Measurements from ENCODE around the gene NEXMIF. TPM values are rescaled to one million over a fixed set of nuclear protein-coding genes. Genes with fewer than 3 reads are reported as not detected.

The NEXMIF gene
- total RNA-seq, 1 donor from 2014 or later, result 2.9 TPM

GRCh38 chrX:74924449-74925224 is 615 bp downstream of the NEXMIF start:
- peaks cover 4% of the 10 kb centered on the region for H3K4me1 Mint-ChIP-seq (ENCODE audit: low read depth, unreplicated experiment)
- TF ChIP-seq CTCF (IDR thresholded peaks at IDR 0.05; ENCODE audit: partially characterized antibody, unreplicated experiment), result no peak
- peak overlapping the region; percentile 85 for H3K27ac Mint-ChIP-seq (ENCODE audit: unreplicated experiment)
- H3K9me3 Mint-ChIP-seq (ENCODE audit: unreplicated experiment), result peaks cover 5% of the 10 kb centered on the region
- peaks cover 5% of the 10 kb centered on the region for H3K27me3 Mint-ChIP-seq (ENCODE audit: unreplicated experiment)
- H3K36me3 Mint-ChIP-seq (ENCODE audit: unreplicated experiment), result no peaks in the 10 kb centered on the region
- peak overlapping the region; percentile 96 for H3K4me3 Mint-ChIP-seq (ENCODE audit: unreplicated experiment)
- DNase-seq, result peak; percentile 68

DNA sequence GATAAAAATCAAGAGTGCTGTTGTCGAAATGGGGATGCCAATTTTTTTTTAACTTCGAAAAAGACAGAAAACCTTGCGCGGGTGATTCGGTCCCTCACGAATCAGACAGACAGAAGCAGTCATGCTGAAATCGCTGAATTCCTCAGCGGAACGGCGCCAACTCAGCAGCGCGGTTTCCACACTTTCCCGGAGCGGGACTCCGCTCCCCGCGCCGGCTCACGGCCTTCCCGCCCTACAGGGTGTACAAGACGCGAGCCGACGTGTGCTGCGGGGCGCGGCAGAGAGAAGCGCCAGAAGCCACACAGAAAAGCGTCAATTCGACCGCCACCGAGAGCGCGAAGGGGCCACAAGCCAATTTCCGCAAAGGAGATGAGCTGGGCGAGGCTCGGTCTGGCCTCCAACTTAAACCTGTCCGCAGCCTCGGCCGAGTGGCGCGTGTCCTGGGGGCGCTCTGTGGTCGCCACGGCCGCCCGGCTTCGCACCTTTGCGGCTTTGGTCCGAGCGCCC is 1.3 kb downstream of the NEXMIF start:
- Mint-ChIP-seq H3K27me3 (ENCODE audit: unreplicated experiment) (peaks cover 5% of the 10 kb centered on the region), H3K36me3 (ENCODE audit: unreplicated experiment) (no peaks in the 10 kb centered on the region), H3K4me1 (ENCODE audit: low read depth, unreplicated experiment) (peaks cover 4% of the 10 kb centered on the region), H3K9me3 (ENCODE audit: unreplicated experiment) (peaks cover 5% of the 10 kb centered on the region), H3K27ac (ENCODE audit: unreplicated experiment) (peak overlapping the region; percentile 28), H3K4me3 (ENCODE audit: unreplicated experiment) (peak overlapping the region; percentile 83)
- no peak for DNase-seq
- TF ChIP-seq CTCF (IDR thresholded peaks at IDR 0.05; ENCODE audit: partially characterized antibody, unreplicated experiment), result no peak

DNA sequence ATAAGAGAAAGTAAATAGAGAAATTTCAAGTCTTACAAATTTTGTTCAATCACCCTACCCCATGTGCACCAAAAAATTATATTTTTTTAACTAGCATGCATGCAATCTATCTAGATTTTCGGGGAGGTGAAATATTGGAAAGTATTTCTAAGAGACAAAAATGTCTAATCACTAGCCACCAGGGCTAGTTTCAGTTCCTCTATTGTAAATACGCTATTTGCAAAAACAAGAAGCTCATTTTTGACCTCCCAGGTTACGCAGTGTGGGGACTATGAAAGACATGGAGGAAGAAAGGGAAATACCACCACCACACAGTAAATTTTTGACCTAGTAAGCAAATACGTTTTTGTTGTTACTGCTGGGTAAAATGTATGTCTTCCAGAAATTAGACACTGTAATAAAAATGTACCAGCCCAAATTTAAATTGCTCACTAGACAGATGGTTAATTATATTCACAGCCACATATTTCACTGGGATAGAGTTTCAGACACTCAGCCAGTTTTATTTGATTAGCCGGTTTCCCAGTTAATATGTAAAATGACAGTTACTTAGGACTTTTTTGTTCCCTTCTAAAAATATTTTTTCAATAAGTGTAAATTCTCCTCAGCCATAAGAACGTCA is 2.2 kb downstream of the NEXMIF start:
- DNase-seq, result no peak
- no peak for TF ChIP-seq CTCF (IDR thresholded peaks at IDR 0.05; ENCODE audit: partially characterized antibody, unreplicated experiment)
- Mint-ChIP-seq H3K27ac (ENCODE audit: unreplicated experiment) (no peak overlapping the region), H3K9me3 (ENCODE audit: unreplicated experiment) (peaks cover 5% of the 10 kb centered on the region), H3K4me1 (ENCODE audit: low read depth, unreplicated experiment) (peaks cover 4% of the 10 kb centered on the region), H3K27me3 (ENCODE audit: unreplicated experiment) (peaks cover 5% of the 10 kb centered on the region), H3K4me3 (ENCODE audit: unreplicated experiment) (peak overlapping the region; percentile 83), H3K36me3 (ENCODE audit: unreplicated experiment) (no peaks in the 10 kb centered on the region)

GRCh38 chrX:74911494-74911893 is 13.8 kb downstream of the NEXMIF start:
- no peak overlapping the region for H3K4me3 Mint-ChIP-seq (ENCODE audit: unreplicated experiment)
- H3K27me3 Mint-ChIP-seq (ENCODE audit: unreplicated experiment), result no peaks in the 10 kb centered on the region
- no peak for TF ChIP-seq CTCF (IDR thresholded peaks at IDR 0.05; ENCODE audit: partially characterized antibody, unreplicated experiment)
- no peaks in the 10 kb centered on the region for H3K36me3 Mint-ChIP-seq (ENCODE audit: unreplicated experiment)
- no peaks in the 10 kb centered on the region for H3K4me1 Mint-ChIP-seq (ENCODE audit: low read depth, unreplicated experiment)
- no peak for DNase-seq
- H3K9me3 Mint-ChIP-seq (ENCODE audit: unreplicated experiment), result peaks cover 3% of the 10 kb centered on the region
- H3K27ac Mint-ChIP-seq (ENCODE audit: unreplicated experiment), result no peak overlapping the region

- Mint-ChIP-seq H3K9me3 (ENCODE audit: unreplicated experiment) (peaks cover 1% of the 10 kb centered on the region), H3K4me3 (ENCODE audit: unreplicated experiment) (no peak overlapping the region), H3K4me1 (ENCODE audit: low read depth, unreplicated experiment) (no peaks in the 10 kb centered on the region), H3K27ac (ENCODE audit: unreplicated experiment) (no peak overlapping the region), H3K36me3 (ENCODE audit: unreplicated experiment) (no peaks in the 10 kb centered on the region), H3K27me3 (ENCODE audit: unreplicated experiment) (no peaks in the 10 kb centered on the region)
- DNase-seq, result no peak
- TF ChIP-seq CTCF (IDR thresholded peaks at IDR 0.05; ENCODE audit: partially characterized antibody, unreplicated experiment), result no peak
Measured at GRCh38 chrX:74906417-74906816, 18.8 kb downstream of the NEXMIF start.

Data from glutamatergic neuron (in vitro differentiated cells).